Hematopoietic multipotent progenitor cell treated with erythropoietin and hydrocortisone succinate and interleukin-3 and kit ligand, for 17 days (in vitro differentiated cells): ENCODE measurements around the gene PARVG.

Experiments used
- DNase-seq: peaks from one replicate; pipeline ENCODE4 v3.0.0-alpha.2; 2015; ENCODE audit warnings: low spot score

Gene PARVG

GRCh38 chr22:44180706-44181032 is at the start of gene PARVG:
Gene PARVG (plus strand): TSS chr22:44180925. CDS start chr22:44183330, 2,405 bp downstream.
- DNase-seq, result no peak

- no peak for DNase-seq
Measured at GRCh38 chr22:44131412-44131811, 49.3 kb upstream of the PARVG start.

- no peak for DNase-seq
Measured at GRCh38 chr22:44131989-44132685, 48.6 kb upstream of the PARVG start.

GRCh38 chr22:44132724-44133123 is 48.0 kb upstream of the PARVG start:
- no peak for DNase-seq

GRCh38 chr22:44133161-44133560 is 47.6 kb upstream of the PARVG start:
- DNase-seq, result no peak

GRCh38 chr22:44133901-44134571 is 46.7 kb upstream of the PARVG start:
- no peak for DNase-seq

- no peak for DNase-seq
Measured at GRCh38 chr22:44136112-44136511, 44.6 kb upstream of the PARVG start.

- DNase-seq, result no peak
Measured at GRCh38 chr22:44136786-44137185, 43.9 kb upstream of the PARVG start.

- DNase-seq, result no peak
Measured at GRCh38 chr22:44137415-44137814, 43.3 kb upstream of the PARVG start.

- DNase-seq, result no peak
Measured at GRCh38 chr22:44139773-44140172, 41.0 kb upstream of the PARVG start.

GRCh38 chr22:44142421-44143104 is 38.2 kb upstream of the PARVG start:
- no peak for DNase-seq

- DNase-seq, result no peak
Measured at GRCh38 chr22:44143105-44143474, 37.6 kb upstream of the PARVG start.

GRCh38 chr22:44143579-44143978 is 37.1 kb upstream of the PARVG start:
- no peak for DNase-seq

GRCh38 chr22:44144046-44144569 is 36.6 kb upstream of the PARVG start:
- DNase-seq, result no peak

- no peak for DNase-seq
Measured at GRCh38 chr22:44145544-44145943, 35.2 kb upstream of the PARVG start.

- no peak for DNase-seq
Measured at GRCh38 chr22:44146088-44146861, 34.5 kb upstream of the PARVG start.

- no peak for DNase-seq
Measured at GRCh38 chr22:44147008-44147645, 33.6 kb upstream of the PARVG start.

- no peak for DNase-seq
Measured at GRCh38 chr22:44147821-44148574, 32.7 kb upstream of the PARVG start.

- no peak for DNase-seq
Measured at GRCh38 chr22:44151676-44152075, 29.0 kb upstream of the PARVG start.

- DNase-seq, result no peak
Measured at GRCh38 chr22:44153710-44154109, 27.0 kb upstream of the PARVG start.

GRCh38 chr22:44154436-44154942 is 26.2 kb upstream of the PARVG start:
- no peak for DNase-seq
